Fibroblast of pulmonary artery (primary cell): ENCODE data around the gene CDCA8.
A peak's percentile ranks its signal among the peaks of the same experiment; 100 is the strongest.

Experiments
- DNase-seq: peaks from one replicate; pipeline ENCODE4 v3.0.0-alpha.2; 2010; ENCODE audit warnings: low read depth
- H3K4me3 ChIP-seq: replicated peaks from 2 replicates; pipeline ENCODE4 v1.5.1; 2011; ENCODE audit warnings: low read depth, mild to moderate bottlenecking, control low read depth, low read length, moderate library complexity
- CTCF ChIP-seq: IDR thresholded peaks from 2 replicates; pipeline ENCODE4 v1.5.1; 2011; ENCODE audit warnings: mild to moderate bottlenecking, control low read depth, low read length, inconsistent platforms; ENCODE audit errors: missing control alignments

CDCA8 gene

GRCh38 chr1:37692078-37692833 lies at the start of gene CDCA8:
Gene CDCA8, plus strand, starts transcription at chr1:37692516. Its CDS starts 175 bp downstream, at chr1:37692691.
- peak within 1 kb of the TSS; percentile 97 for H3K4me3 ChIP-seq
- DNase-seq = peak; percentile 98
- peak; percentile 64 for TF ChIP-seq CTCF

GRCh38 chr1:37647281-37647680 lies 45.0 kb upstream of the CDCA8 start:
- no peak for TF ChIP-seq CTCF
- no peak for DNase-seq
- no peak overlapping the region for H3K4me3 ChIP-seq

- no peak for TF ChIP-seq CTCF
- H3K4me3 ChIP-seq = no peak overlapping the region
- DNase-seq = no peak
Observed at GRCh38 chr1:37650173-37650572, 42.1 kb upstream of the CDCA8 start.

- no peak for DNase-seq
- H3K4me3 ChIP-seq = no peak overlapping the region
- TF ChIP-seq CTCF = no peak
Observed at GRCh38 chr1:37650721-37651120, 41.6 kb upstream of the CDCA8 start.

GRCh38 chr1:37651803-37652202 lies 40.5 kb upstream of the CDCA8 start:
- no peak for TF ChIP-seq CTCF
- H3K4me3 ChIP-seq = no peak overlapping the region
- DNase-seq = no peak

- DNase-seq = no peak
- no peak overlapping the region for H3K4me3 ChIP-seq
- no peak for TF ChIP-seq CTCF
Observed at GRCh38 chr1:37652976-37653375, 39.3 kb upstream of the CDCA8 start.

- no peak overlapping the region for H3K4me3 ChIP-seq
- TF ChIP-seq CTCF = no peak
- DNase-seq = no peak
Observed at GRCh38 chr1:37653906-37654305, 38.4 kb upstream of the CDCA8 start.
